Skeletal muscle tissue (tissue), 4 donors: ENCODE results near the gene ILKAP. TPM values are rescaled to one million over a fixed set of nuclear protein-coding genes. Genes with fewer than 3 reads are reported as not detected.
A peak's percentile ranks its signal among the peaks of the same experiment; 100 is the strongest.

ENCODE experiments used
- H3K27ac ChIP-seq: one replicate; pipeline ENCODE4 v1.7.0; 2013; ENCODE audit warnings: mild to moderate bottlenecking, low read depth, low read length, inconsistent platforms
- H3K27me3 ChIP-seq, 3 donors: one replicate each; pipeline ENCODE4 v1.7.0; 2013; ENCODE audit warnings: low read length in 3 of 3; ENCODE audit not compliant: control insufficient read depth in 3 of 3, insufficient read depth in 3 of 3
- H3K36me3 ChIP-seq, 3 donors: one replicate each; pipeline ENCODE4 v1.7.0; 2013; ENCODE audit warnings: low read length in 3 of 3; ENCODE audit not compliant: control insufficient read depth in 3 of 3, insufficient read depth in 3 of 3
- H3K4me1 ChIP-seq, 3 donors: one replicate each; pipeline ENCODE4 v1.7.0; 2013; ENCODE audit warnings: low read length in 3 of 3, mild to moderate bottlenecking in 3 of 3; ENCODE audit not compliant: control insufficient read depth in 3 of 3, insufficient read depth in 3 of 3
- H3K4me3 ChIP-seq, 3 donors: one replicate each; pipeline ENCODE4 v1.7.0; 2013; ENCODE audit warnings: low read length in 3 of 3
- H3K9ac ChIP-seq, 3 donors: one replicate each; pipeline ENCODE4 v1.7.0; 2013; ENCODE audit warnings: low read length in 3 of 3, mild to moderate bottlenecking in 3 of 3, moderate library complexity in 2 of 3, low read depth in 1 of 3
- H3K9me3 ChIP-seq, 3 donors: one replicate each; pipeline ENCODE4 v1.7.0; 2013; ENCODE audit warnings: low read length in 3 of 3; ENCODE audit not compliant: control insufficient read depth in 3 of 3
- total RNA-seq: library from RNA; depleted of rRNA; stranded (reverse); fragments of >200 nt; gene quantifications from one replicate; pipeline ENCODE4 v1.2.3, GENCODE V29; 2014
- donor health status: Osteomylitis.

ILKAP gene
- total RNA-seq, 1 donor from 2014 or later: 33.4 TPM

DNA sequence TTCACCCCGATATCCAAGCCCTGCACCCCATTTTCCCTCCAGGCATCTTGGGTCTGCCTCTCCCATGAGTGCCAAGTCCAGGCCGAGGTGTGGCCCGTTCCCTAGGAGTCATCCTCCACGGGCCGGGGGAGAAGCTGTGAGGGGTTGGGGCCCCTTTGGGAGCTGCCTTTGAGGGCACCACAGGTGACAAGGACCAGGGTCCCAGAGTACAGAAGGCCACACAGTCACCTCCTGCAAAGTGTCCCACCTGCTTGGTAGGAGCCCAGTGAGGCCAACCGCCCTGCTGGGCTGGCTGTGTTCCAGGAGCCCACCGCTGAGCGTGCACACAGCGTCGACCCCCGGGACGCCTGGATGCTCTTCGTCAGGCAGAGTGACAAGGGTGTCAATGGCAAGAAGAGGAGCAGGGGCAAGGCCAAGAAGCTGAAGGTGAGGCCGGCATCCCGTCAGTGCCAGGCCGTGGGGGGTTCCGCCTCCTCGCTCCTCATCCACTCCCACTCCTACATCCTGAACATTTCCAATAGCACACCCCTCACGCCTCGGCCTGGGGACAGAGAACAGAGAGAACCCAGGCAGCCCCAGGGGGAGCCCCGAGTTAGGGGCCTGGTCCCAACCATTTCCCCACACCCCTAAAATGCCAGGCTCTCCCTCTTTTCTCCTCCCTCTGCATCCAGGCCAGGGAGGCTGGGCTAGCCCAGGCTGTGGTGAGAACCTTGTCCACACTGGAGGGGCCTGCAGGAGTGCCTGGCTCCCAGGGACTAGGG is 42.0 kb downstream of the ILKAP start:
- peaks cover 18 to 25% (median 19%) of the 10 kb centered on the region in 3 donors for H3K27me3 ChIP-seq
- no peaks in the 10 kb centered on the region for H3K36me3 ChIP-seq
- H3K4me3 ChIP-seq: no peak overlapping the region
- no peak overlapping the region for H3K9ac ChIP-seq
- H3K27ac ChIP-seq: no peak overlapping the region
- peaks cover 10 to 23% (median 14%) of the 10 kb centered on the region in 3 donors for H3K4me1 ChIP-seq
- H3K9me3 ChIP-seq: no peaks in the 10 kb centered on the region

DNA sequence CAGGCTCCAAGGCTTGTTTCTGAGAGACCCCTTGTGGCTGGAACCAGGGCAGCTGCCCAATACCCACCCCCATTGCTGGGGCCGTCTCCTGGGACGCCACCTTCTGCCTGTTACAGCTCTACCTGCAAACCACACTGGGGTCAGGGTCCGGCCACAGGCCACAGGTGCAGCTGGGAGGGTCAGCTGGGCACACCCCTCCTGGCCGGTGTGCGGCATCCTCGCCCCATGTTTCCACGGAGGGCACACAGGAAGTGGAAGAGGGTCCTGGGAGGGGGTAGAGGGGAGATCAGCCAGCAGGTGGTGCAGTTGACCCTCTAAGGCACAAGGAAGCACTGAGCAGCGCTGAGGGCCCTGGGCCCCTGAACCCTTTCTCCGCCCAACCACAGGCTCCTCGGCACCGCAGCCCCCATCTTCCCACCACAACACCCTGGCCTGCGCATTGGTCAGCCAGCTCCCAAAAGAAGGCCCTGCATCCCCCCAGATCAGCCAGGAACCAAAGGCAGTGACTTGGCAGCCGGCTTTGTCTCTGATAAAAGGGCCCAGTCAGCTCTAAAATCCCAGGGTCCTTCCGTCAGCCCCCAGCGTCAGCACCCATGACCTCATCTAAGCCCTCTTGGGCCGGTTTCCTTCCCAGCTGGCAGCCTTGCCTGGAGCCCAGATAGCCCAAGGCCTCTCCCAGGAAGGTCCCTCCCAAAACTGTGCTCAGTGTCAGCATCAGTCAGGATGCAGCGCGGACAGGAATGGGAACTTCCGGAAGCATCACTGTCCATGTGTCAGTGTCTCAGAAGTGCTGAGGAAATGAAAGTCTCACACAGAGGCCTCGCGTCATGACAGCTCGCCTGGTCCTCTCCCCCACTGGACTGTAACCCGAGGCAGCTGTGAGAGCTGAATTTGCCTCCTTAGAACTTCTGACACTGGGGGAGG is 43.0 kb downstream of the ILKAP start:
- Histone ChIP-seq H3K4me1 (peaks cover 6 to 17% (median 17%) of the 10 kb centered on the region in 3 donors), H3K9me3 (no peaks in the 10 kb centered on the region), H3K4me3 (no peak overlapping the region), H3K27me3 (peaks cover 18 to 25% (median 19%) of the 10 kb centered on the region in 3 donors), H3K27ac (no peak overlapping the region), H3K36me3 (no peaks in the 10 kb centered on the region), H3K9ac (no peak overlapping the region)

DNA sequence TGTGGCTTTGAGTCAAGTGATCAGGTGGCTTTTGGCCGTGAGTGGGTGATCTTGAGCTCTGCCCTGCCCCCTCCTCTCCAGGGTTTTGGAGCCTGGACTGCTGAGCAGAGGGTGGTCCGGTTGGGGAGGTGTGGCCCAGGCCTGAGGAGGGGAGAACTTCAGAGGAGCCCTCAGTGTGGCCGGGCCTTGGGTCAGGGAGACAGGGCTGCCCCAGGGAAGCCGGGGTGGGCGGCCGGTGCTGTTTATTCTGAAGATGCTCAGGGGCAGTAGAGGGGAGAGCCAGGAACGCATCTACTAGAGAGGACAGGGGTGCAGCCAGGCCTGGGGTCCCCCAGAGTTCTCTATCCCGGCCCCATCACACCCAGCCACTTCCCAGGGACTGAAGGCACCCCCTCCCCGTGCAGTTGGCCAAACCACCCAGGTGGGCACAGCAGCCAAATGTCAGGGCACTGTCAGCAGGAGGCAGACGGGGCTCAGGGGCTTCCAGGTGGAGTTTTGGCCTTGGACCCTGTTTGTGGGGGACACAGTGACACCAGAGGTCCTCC is 43.8 kb downstream of the ILKAP start:
- H3K27me3 ChIP-seq: peaks cover 18 to 25% (median 19%) of the 10 kb centered on the region in 3 donors
- no peaks in the 10 kb centered on the region for H3K9me3 ChIP-seq
- H3K36me3 ChIP-seq: no peaks in the 10 kb centered on the region
- H3K4me3 ChIP-seq: no peak overlapping the region
- H3K27ac ChIP-seq: no peak overlapping the region
- no peak overlapping the region for H3K9ac ChIP-seq
- peaks cover 11 to 25% (median 24%) of the 10 kb centered on the region in 3 donors for H3K4me1 ChIP-seq

GRCh38 chr2:238159071-238159539 is 44.4 kb downstream of the ILKAP start:
- peaks cover 11 to 31% (median 30%) of the 10 kb centered on the region in 3 donors for H3K4me1 ChIP-seq

DNA sequence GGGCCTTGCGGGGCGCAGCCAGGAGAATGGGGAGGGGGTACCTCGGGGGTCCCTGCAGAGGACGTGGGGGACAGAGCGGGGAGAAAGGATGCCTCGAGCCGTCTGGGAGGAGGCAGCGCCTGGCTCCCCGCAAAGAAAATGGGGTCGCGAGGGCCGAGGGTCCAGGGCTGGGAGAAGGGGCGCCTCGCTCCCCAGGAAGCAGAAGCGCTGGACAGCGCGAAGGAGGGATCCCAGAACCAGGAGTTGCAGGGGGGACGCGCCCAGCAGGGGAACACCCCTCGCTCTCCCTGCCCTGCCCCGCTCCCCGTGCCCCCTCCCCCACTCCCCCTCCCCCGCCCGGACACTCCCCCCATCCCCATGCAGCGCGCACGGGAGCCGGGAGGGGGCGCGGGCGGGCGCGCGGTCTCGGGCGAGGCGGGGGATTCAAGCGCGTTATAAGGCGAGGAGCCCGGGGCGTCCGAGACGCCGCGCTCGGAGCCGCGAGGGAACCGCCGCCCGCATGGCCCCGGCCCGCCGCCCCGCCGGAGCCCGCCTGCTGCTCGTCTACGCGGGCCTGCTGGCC is 44.9 kb downstream of the ILKAP start, which contains the start of gene ERFE:
TSS of gene ERFE (plus strand) at position 462 of the 562 bp plus-strand sequence. CDS start at position 500, 38 bp downstream.
- peak within 1 kb of the TSS in 2 of 3 donors; percentile 20 to 23 for H3K4me3 ChIP-seq
- H3K27me3 ChIP-seq: peaks cover 17 to 23% (median 18%) of the 10 kb centered on the region in 3 donors
- peaks cover 11 to 36% (median 35%) of the 10 kb centered on the region in 3 donors for H3K4me1 ChIP-seq
- H3K36me3 ChIP-seq: no peaks in the 10 kb centered on the region
- H3K9me3 ChIP-seq: no peaks in the 10 kb centered on the region
- peak within 1 kb of the TSS in 1 of 3 donors; percentile 23 for H3K9ac ChIP-seq
- no peak within 1 kb of the TSS for H3K27ac ChIP-seq

More at GRCh38 chr2:238159071-238159539, 44.4 kb downstream of the ILKAP start:
- no peaks in the 10 kb centered on the region for H3K36me3 ChIP-seq
- H3K9ac ChIP-seq: peak overlapping the region in 1 of 3 donors; percentile 23
- peaks cover 17 to 23% (median 18%) of the 10 kb centered on the region in 3 donors for H3K27me3 ChIP-seq
- H3K9me3 ChIP-seq: no peaks in the 10 kb centered on the region
- no peak overlapping the region for H3K27ac ChIP-seq
- H3K4me3 ChIP-seq: peak overlapping the region in 2 of 3 donors; percentile 20 to 23

DNA sequence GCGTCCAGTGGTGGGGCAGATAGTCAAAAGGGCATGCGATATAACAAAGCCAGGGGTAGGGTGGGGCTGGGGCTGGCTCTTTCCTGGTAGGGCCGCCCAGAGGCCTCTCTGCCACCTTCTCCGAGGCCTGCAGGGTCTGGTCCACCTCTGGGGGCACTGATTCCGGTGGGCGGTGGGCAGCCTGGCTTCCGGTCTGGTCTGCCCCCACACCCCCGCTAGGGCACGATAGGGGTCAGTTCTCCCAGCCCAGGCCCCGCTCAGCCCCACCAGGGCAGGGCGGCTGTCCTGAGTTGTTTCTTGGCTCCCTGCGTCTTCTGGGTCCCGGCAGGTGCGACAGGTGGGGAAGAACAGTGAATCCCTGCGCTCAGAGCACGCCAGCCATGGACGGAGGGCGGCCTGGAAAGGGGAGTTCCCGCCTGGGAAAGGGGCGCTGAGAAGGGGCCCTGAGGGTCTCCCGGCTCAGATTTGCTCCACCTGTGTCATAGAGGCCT is 45.4 kb downstream of the ILKAP start:
- Histone ChIP-seq H3K9ac (no peak overlapping the region), H3K4me3 (no peak overlapping the region), H3K27me3 (peaks cover 13 to 23% (median 18%) of the 10 kb centered on the region in 3 donors), H3K27ac (no peak overlapping the region), H3K9me3 (no peaks in the 10 kb centered on the region), H3K4me1 (peaks cover 11 to 41% (median 40%) of the 10 kb centered on the region in 3 donors), H3K36me3 (no peaks in the 10 kb centered on the region)

DNA sequence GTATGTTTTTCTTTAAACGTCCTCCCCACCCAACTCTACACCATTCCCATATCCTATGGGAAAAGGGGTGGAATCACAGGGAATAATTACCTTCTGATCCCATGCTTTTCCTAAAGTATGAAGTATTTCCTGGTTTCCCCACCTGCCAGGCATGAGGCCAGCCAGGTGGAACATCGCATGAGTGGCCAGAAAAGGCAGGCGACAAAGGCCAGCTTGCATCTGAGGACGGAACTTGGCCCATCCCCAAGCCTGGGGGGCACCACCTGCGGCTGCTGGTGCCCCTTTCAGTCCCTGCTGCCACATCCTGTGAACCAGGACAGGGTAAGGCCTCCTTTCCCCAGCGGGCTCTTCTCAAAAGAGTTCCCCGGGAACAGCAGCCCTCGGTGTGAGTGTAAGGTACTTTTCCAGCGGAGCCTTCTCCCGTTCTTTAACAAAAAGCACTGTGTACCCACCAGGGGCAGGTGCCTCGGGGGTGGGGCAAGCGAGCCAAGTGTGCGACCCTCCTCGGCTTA is 45.9 kb downstream of the ILKAP start:
- H3K27me3 ChIP-seq: peaks cover 9 to 21% (median 18%) of the 10 kb centered on the region in 3 donors
- no peaks in the 10 kb centered on the region for H3K9me3 ChIP-seq
- no peak overlapping the region for H3K4me3 ChIP-seq
- H3K9ac ChIP-seq: no peak overlapping the region
- H3K4me1 ChIP-seq: peaks cover 11 to 44% (median 41%) of the 10 kb centered on the region in 3 donors
- no peaks in the 10 kb centered on the region for H3K36me3 ChIP-seq
- H3K27ac ChIP-seq: no peak overlapping the region

DNA sequence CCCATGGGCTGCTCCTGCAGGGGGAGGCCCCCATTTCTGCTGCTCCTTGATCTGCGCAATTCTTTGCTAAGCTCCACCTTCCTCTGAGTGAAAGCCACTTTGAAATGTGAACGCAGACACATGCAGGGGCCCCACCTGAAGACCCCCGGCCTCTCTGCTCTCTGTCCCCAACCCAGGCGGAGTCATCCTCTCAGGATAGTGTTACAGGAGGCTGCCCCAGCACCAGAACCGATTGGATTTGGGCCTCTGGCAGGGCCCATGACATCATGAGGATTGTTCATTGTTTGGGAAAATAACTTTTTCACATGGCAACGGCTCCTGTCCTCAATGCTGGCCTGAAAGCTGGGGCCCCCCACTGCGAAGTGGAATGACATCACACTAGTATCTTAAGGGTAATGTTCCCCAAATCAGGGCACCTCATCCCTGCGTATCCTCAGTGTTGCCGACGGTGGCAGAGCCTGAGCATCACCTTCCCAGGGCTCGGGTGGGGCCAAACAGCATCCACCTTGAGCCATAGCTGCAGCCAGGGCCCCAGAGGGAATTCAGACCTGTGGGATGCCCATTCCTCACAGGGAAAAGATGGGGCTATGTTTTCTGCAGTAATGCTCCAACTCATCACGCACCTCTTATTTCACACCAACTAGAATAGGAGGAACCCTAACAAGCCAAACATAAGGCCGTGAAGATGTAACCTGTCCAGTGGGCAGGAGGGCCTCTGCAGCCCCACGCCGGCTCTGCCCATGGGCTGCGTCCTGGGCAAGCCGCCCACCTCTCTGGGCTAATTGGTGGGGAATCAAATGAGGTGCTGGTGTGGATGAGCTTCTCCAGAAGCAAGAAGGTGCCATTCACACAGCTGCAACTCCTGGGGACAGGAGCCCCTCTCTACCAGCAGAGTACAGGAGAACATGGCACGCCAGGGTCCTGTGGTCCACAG is 47.5 kb downstream of the ILKAP start:
- peaks cover 9 to 18% (median 16%) of the 10 kb centered on the region in 3 donors for H3K27me3 ChIP-seq
- H3K9ac ChIP-seq: peak overlapping the region in 1 of 3 donors; percentile 16
- peaks cover 13 to 53% (median 41%) of the 10 kb centered on the region in 3 donors for H3K4me1 ChIP-seq
- H3K36me3 ChIP-seq: peaks cover 2 to 5% (median 3%) of the 10 kb centered on the region in 3 donors
- H3K27ac ChIP-seq: peak overlapping the region; percentile 16
- H3K4me3 ChIP-seq: no peak overlapping the region
- no peaks in the 10 kb centered on the region for H3K9me3 ChIP-seq
